Neural progenitor cell (in vitro differentiated cells): ENCODE data around the gene PPP1R14B. TPM values are rescaled to one million over a fixed set of nuclear protein-coding genes. Genes with fewer than 3 reads are reported as not detected.

ENCODE experiments used
- DNase-seq: peaks from one replicate; pipeline ENCODE4 v3.0.0-alpha.2; 2016; ENCODE audit warnings: low spot score
- H2AFZ ChIP-seq: fragments of 200-600 bp; sonication (generic); replicated peaks from 2 replicates; pipeline ENCODE4 v1.6.1; 2016; ENCODE audit warnings: antibody characterized with exemption
- H3F3A ChIP-seq: fragments of 200-600 bp; sonication (generic); 2 replicates; pipeline ENCODE4 v1.6.1; 2016; ENCODE audit warnings: antibody characterized with exemption, low read depth
- H3K27ac ChIP-seq: fragments of 200-600 bp; sonication (generic); 2 replicates; pipeline ENCODE4 v1.5.1; 2016; ENCODE audit warnings: mild to moderate bottlenecking
- H3K27me3 ChIP-seq: fragments of 200-600 bp; sonication (generic); 2 replicates; pipeline ENCODE4 v1.6.1; 2016; ENCODE audit warnings: mild to moderate bottlenecking, moderate library complexity
- H3K36me3 ChIP-seq: fragments of 200-600 bp; sonication (generic); 2 replicates; pipeline ENCODE4 v1.5.1; 2016
- H3K4me1 ChIP-seq: fragments of 200-600 bp; sonication (generic); 2 replicates; pipeline ENCODE4 v1.6.1; 2016; ENCODE audit warnings: mixed run types
- H3K4me2 ChIP-seq: fragments of 200-600 bp; sonication (generic); 2 replicates; pipeline ENCODE4 v1.6.1; 2016
- H3K4me3 ChIP-seq: fragments of 200-600 bp; sonication (generic); 2 replicates; pipeline ENCODE4 v1.5.1; 2016
- H3K79me2 ChIP-seq: fragments of 200-600 bp; sonication (generic); 2 replicates; pipeline ENCODE4 v1.6.1; 2016; ENCODE audit warnings: low read depth
- H3K9ac ChIP-seq: fragments of 200-600 bp; sonication (generic); 2 replicates; pipeline ENCODE4 v1.6.1; 2016
- H3K9me3 ChIP-seq: fragments of 200-600 bp; sonication (generic); 2 replicates; pipeline ENCODE4 v1.5.1; 2016; ENCODE audit warnings: low read depth
- H4K20me1 ChIP-seq: fragments of 200-600 bp; sonication (generic); 2 replicates; pipeline ENCODE4 v1.6.1; 2016; ENCODE audit warnings: low read depth
- H3K27ac Mint-ChIP-seq: 3 replicates; pipeline ENCODE4 v1.8.0; 2021; ENCODE audit warnings: mixed read lengths
- H3K27me3 Mint-ChIP-seq: 2 replicates; pipeline ENCODE4 v1.8.0; 2022; ENCODE audit warnings: low read depth, mild to moderate bottlenecking, inconsistent platforms, moderate library complexity, mixed read lengths; ENCODE audit not compliant: insufficient read depth
- H3K36me3 Mint-ChIP-seq: 3 replicates; pipeline ENCODE4 v1.8.0; 2021; ENCODE audit warnings: mixed read lengths
- H3K4me1 Mint-ChIP-seq: 3 replicates; pipeline ENCODE4 v1.8.0; 2021; ENCODE audit warnings: mixed read lengths
- H3K4me3 Mint-ChIP-seq: 3 replicates; pipeline ENCODE4 v1.8.0; 2021; ENCODE audit warnings: mild to moderate bottlenecking, moderate library complexity, mixed read lengths
- H3K9me3 Mint-ChIP-seq: 3 replicates; pipeline ENCODE4 v1.8.0; 2020; ENCODE audit warnings: mixed read lengths
- EZH2 ChIP-seq: fragments of 200-600 bp; sonication (generic); IDR thresholded peaks from 2 replicates; pipeline ENCODE4 v1.6.1; 2017; ENCODE audit warnings: antibody characterized with exemption, mild to moderate bottlenecking, moderate library complexity
- EZH2phosphoT487 ChIP-seq: fragments of 200-600 bp; sonication (generic); IDR thresholded peaks from 2 replicates; pipeline ENCODE4 v1.6.1; 2017; ENCODE audit warnings: antibody characterized with exemption
- total RNA-seq: library from RNA; depleted of rRNA; stranded (reverse); fragments of >200 nt; gene quantifications from 2 replicates; pipeline ENCODE4 v1.2.3, GENCODE V29; 2015; ENCODE audit warnings: low replicate concordance
- TF ChIP-seq, protein P1 (sequence below): fragments of 200-600 bp; sonication (generic); IDR thresholded peaks from 2 replicates; pipeline ENCODE4 v1.5.1; 2017; ENCODE audit warnings: antibody characterized with exemption, mild to moderate bottlenecking

Gene PPP1R14B
- total RNA-seq, 1 donor from 2014 or later = 107 TPM

DNA sequence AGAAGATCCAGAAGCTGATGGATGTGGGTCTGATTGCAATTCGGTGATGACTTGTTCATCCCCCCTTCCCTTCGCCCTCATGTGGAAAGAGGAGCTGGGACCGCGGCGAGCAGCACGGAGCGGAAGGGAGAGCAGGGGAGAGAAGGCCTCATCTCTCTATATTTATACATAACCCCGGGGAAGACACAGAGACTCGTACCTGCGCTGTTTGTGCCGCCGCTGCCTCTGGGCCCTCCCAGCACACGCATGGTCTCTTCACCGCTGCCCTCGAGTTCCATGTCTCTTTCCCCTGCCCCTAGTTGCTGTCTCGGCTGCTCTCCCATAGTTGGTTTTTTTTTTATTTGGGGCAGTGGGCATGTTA lies 42.7 kb downstream of the PPP1R14B start:
- no peaks in the 10 kb centered on the region for H3K36me3 ChIP-seq
- Mint-ChIP-seq H3K4me1 (peaks cover 13% of the 10 kb centered on the region), H3K4me3 (peak overlapping the region; percentile 46), H3K36me3 (peaks cover 34% of the 10 kb centered on the region), H3K9me3 (no peaks in the 10 kb centered on the region), H3K27ac (no peak overlapping the region), H3K27me3 (peaks cover 4% of the 10 kb centered on the region)
- peaks cover 8% of the 10 kb centered on the region for H3K4me1 ChIP-seq
- H3K27ac ChIP-seq = peak overlapping the region; percentile 78
- no peak overlapping the region for H3K9ac ChIP-seq
- H3F3A ChIP-seq = peaks cover 40% of the 10 kb centered on the region
- H3K4me2 ChIP-seq = no peak overlapping the region
- no peak overlapping the region for H3K4me3 ChIP-seq
- no peak overlapping the region for H2AFZ ChIP-seq
- no peak for DNase-seq
- no peaks in the 10 kb centered on the region for H3K79me2 ChIP-seq
- TF ChIP-seq EZH2 (no peak), EZH2phosphoT487 (no peak)
- TF ChIP-seq, protein P1, sequence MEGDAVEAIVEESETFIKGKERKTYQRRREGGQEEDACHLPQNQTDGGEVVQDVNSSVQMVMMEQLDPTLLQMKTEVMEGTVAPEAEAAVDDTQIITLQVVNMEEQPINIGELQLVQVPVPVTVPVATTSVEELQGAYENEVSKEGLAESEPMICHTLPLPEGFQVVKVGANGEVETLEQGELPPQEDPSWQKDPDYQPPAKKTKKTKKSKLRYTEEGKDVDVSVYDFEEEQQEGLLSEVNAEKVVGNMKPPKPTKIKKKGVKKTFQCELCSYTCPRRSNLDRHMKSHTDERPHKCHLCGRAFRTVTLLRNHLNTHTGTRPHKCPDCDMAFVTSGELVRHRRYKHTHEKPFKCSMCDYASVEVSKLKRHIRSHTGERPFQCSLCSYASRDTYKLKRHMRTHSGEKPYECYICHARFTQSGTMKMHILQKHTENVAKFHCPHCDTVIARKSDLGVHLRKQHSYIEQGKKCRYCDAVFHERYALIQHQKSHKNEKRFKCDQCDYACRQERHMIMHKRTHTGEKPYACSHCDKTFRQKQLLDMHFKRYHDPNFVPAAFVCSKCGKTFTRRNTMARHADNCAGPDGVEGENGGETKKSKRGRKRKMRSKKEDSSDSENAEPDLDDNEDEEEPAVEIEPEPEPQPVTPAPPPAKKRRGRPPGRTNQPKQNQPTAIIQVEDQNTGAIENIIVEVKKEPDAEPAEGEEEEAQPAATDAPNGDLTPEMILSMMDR = no peak
- no peaks in the 10 kb centered on the region for H3K27me3 ChIP-seq
- H3K9me3 ChIP-seq = no peaks in the 10 kb centered on the region
- peaks cover 52% of the 10 kb centered on the region for H4K20me1 ChIP-seq

DNA sequence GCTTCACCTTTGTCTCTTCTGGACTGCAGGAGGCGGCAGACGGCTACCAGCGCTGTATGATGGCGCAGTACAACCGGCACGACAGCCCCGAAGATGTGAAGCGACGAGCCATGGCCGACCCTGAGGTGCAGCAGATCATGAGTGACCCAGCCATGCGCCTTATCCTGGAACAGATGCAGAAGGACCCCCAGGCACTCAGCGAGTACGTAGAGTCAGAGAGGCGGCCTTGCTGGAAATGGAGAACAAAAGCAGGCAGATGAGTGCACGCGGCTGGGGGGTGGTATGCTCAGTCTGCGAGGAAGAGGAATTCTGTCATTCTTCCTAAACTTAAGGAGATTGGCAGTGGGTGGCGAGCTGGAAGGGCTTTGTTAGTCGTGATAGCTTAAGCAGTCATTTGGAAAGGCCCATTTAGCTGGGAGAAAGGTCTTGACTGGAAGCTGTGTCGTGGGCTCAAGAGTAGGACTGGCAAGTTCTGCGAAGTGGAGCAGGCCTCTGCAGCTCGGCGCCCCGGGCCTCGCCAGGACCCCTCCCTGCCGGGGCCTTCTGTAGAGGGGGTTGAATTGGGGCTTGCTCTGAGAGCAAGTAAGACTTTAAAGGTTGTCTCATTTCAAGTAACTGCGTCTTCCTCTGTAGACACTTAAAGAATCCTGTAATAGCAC lies 43.2 kb downstream of the PPP1R14B start:
- Mint-ChIP-seq H3K27me3 (no peaks in the 10 kb centered on the region), H3K4me3 (peak overlapping the region; percentile 46), H3K36me3 (peaks cover 35% of the 10 kb centered on the region), H3K9me3 (no peaks in the 10 kb centered on the region), H3K27ac (peak overlapping the region; percentile 74), H3K4me1 (peaks cover 13% of the 10 kb centered on the region)
- H3K4me1 ChIP-seq = peaks cover 8% of the 10 kb centered on the region
- H3K9me3 ChIP-seq = no peaks in the 10 kb centered on the region
- no peak overlapping the region for H3K9ac ChIP-seq
- DNase-seq = peak; percentile 70
- TF ChIP-seq, protein P1 = no peak
- no peak for TF ChIP-seq EZH2
- TF ChIP-seq EZH2phosphoT487 = no peak
- peaks cover 52% of the 10 kb centered on the region for H4K20me1 ChIP-seq
- no peaks in the 10 kb centered on the region for H3K36me3 ChIP-seq
- no peaks in the 10 kb centered on the region for H3K79me2 ChIP-seq
- peak overlapping the region; percentile 8 for H3K4me2 ChIP-seq
- peak overlapping the region; percentile 78 for H3K27ac ChIP-seq
- H3K4me3 ChIP-seq = no peak overlapping the region
- H3K27me3 ChIP-seq = no peaks in the 10 kb centered on the region
- H3F3A ChIP-seq = peaks cover 40% of the 10 kb centered on the region
- H2AFZ ChIP-seq = no peak overlapping the region

DNA sequence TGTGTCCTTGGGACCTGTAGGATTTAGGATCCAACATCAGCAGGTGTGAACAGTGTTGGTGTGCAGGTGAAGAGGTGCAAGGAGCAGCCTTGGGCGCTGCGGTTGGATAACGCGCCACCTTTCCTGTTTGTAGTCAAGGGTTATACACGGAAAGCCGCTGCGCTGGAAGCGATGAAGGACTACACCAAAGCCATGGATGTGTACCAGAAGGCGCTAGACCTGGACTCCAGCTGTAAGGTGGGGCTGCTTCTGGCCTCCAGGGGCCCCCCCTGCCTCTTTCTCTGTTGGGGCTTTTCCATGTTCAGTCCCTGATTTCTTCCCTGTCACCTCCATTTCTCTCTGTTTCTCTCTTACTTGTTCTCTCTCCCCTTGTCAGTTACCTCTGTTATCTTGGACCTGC lies 43.8 kb downstream of the PPP1R14B start:
- Histone ChIP-seq H3K27ac (peak overlapping the region; percentile 78), H4K20me1 (peaks cover 52% of the 10 kb centered on the region), H3K9me3 (no peaks in the 10 kb centered on the region), H3K9ac (no peak overlapping the region), H3K4me3 (no peak overlapping the region), H3K4me2 (peak overlapping the region; percentile 8), H3K36me3 (peaks cover 1% of the 10 kb centered on the region), H2AFZ (no peak overlapping the region), H3K79me2 (no peaks in the 10 kb centered on the region), H3K27me3 (no peaks in the 10 kb centered on the region), H3F3A (peaks cover 40% of the 10 kb centered on the region), H3K4me1 (peaks cover 8% of the 10 kb centered on the region)
- H3K4me1 Mint-ChIP-seq = peaks cover 13% of the 10 kb centered on the region
- H3K9me3 Mint-ChIP-seq = no peaks in the 10 kb centered on the region
- DNase-seq = peak; percentile 0
- no peaks in the 10 kb centered on the region for H3K27me3 Mint-ChIP-seq
- peaks cover 36% of the 10 kb centered on the region for H3K36me3 Mint-ChIP-seq
- H3K4me3 Mint-ChIP-seq = no peak overlapping the region
- H3K27ac Mint-ChIP-seq = peak overlapping the region; percentile 74
- no peak for TF ChIP-seq EZH2
- TF ChIP-seq, protein P1 = no peak
- TF ChIP-seq EZH2phosphoT487 = no peak
